Endothelial cell of umbilical vein (primary cell): ENCODE data around the gene SOHLH2.

Source experiments
- EZH2 ChIP-seq: IDR thresholded peaks from 2 replicates; pipeline ENCODE4 v1.6.1; 2012; ENCODE audit warnings: borderline replicate concordance, low read depth, mild to moderate bottlenecking, moderate library complexity, low read length, inconsistent platforms; ENCODE audit not compliant: severe bottlenecking
- POLR2AphosphoS5 ChIP-seq: IDR thresholded peaks from 2 replicates; pipeline ENCODE4 v1.6.1; 2012; ENCODE audit warnings: low read depth, mild to moderate bottlenecking, control low read depth, low read length, moderate library complexity; ENCODE audit not compliant: insufficient read depth
- TF ChIP-seq, protein P1 (sequence below), 2 donors: IDR thresholded peaks; 1 replicate in 1 of 2; 2 replicates in 1 of 2; pipeline ENCODE4 v1.5.1; 2011; ENCODE audit warnings: low read length in 2 of 2, mild to moderate bottlenecking in 2 of 2, moderate library complexity in 2 of 2, control low read depth in 1 of 2, inconsistent platforms in 1 of 2, low read depth in 1 of 2; ENCODE audit not compliant: insufficient read depth in 1 of 2; ENCODE audit errors: extremely low read depth in 1 of 2
- TF ChIP-seq, protein P2 (sequence below): IDR thresholded peaks from 2 replicates; pipeline ENCODE4 v1.6.1; 2011; ENCODE audit not compliant: insufficient read depth, insufficient read length

DNA sequence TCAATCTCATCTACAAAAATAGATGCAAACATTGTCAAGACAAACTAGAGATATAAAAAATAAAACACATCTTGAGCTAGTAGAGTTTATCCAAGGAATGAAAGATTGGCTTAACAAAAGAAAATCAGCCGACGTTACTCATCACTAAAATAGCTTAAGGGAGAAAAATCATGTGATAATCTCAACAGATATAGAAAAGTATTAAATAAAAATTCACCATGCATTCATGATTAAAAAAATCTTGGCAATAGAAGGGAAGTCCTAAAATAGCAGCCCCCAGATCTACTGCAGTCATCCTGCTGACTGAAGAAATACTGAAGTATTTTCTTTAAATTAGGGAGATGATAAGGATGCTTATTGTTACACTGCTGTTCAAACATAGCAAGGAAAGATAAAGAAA lies 70.6 kb downstream of the SOHLH2 start:
- TF ChIP-seq, protein P1, sequence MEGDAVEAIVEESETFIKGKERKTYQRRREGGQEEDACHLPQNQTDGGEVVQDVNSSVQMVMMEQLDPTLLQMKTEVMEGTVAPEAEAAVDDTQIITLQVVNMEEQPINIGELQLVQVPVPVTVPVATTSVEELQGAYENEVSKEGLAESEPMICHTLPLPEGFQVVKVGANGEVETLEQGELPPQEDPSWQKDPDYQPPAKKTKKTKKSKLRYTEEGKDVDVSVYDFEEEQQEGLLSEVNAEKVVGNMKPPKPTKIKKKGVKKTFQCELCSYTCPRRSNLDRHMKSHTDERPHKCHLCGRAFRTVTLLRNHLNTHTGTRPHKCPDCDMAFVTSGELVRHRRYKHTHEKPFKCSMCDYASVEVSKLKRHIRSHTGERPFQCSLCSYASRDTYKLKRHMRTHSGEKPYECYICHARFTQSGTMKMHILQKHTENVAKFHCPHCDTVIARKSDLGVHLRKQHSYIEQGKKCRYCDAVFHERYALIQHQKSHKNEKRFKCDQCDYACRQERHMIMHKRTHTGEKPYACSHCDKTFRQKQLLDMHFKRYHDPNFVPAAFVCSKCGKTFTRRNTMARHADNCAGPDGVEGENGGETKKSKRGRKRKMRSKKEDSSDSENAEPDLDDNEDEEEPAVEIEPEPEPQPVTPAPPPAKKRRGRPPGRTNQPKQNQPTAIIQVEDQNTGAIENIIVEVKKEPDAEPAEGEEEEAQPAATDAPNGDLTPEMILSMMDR (IDR thresholded peaks at IDR 0.05; ENCODE audit: extremely low read depth in 1 of 2, insufficient read depth in 1 of 2, low read depth in 1 of 2, low read length in 2 of 2), result no peak
- TF ChIP-seq EZH2 (no peak), POLR2AphosphoS5 (no peak)
- TF ChIP-seq, protein P2, sequence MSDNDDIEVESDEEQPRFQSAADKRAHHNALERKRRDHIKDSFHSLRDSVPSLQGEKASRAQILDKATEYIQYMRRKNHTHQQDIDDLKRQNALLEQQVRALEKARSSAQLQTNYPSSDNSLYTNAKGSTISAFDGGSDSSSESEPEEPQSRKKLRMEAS, result no peak
